Measurements from ENCODE around the gene NANS. TPM values are rescaled to one million over a fixed set of nuclear protein-coding genes. Genes with fewer than 3 reads are reported as not detected.
A peak's percentile ranks its signal among the peaks of the same experiment; 100 is the strongest.

Gene NANS
- total RNA-seq, 1 donor from 2014 or later = 61.9 TPM

- intact Hi-C loops (cut with DNase I) = no loop called here
- no peaks in the 10 kb centered on the region for H3K9me3 ChIP-seq
- no peak for TF ChIP-seq CTCF (IDR thresholded peaks at IDR 0.05)
- ATAC-seq (peak; percentile 84 to 88), DNase-seq (peak; percentile 75)
- no peaks in the 10 kb centered on the region for H3K27me3 ChIP-seq (ENCODE audit: low read depth)
- no peak overlapping the region for H3K4me3 ChIP-seq
- peaks cover 46% of the 10 kb centered on the region for H3K4me1 ChIP-seq
- H3K36me3 ChIP-seq = peaks cover 26% of the 10 kb centered on the region
- H3K27ac ChIP-seq = peak overlapping the region; percentile 5
Measured at GRCh38 chr9:98101868-98102273, 45.3 kb downstream of the NANS start.

GRCh38 chr9:98104445-98104881 is 47.9 kb downstream of the NANS start:
- intact Hi-C loops (cut with DNase I) = no loop called here
- peaks cover 60% of the 10 kb centered on the region for H3K4me1 ChIP-seq
- ATAC-seq = peak; percentile 18 to 23
- no peak for TF ChIP-seq CTCF (IDR thresholded peaks at IDR 0.05)
- H3K4me3 ChIP-seq = no peak overlapping the region
- H3K27ac ChIP-seq = peak overlapping the region; percentile 8
- H3K9me3 ChIP-seq = no peaks in the 10 kb centered on the region
- no peak for DNase-seq
- no peaks in the 10 kb centered on the region for H3K27me3 ChIP-seq (ENCODE audit: low read depth)
- H3K36me3 ChIP-seq = peaks cover 11% of the 10 kb centered on the region

GRCh38 chr9:98105006-98105405 is 48.5 kb downstream of the NANS start:
- H3K4me1 ChIP-seq = peaks cover 55% of the 10 kb centered on the region
- no peak for TF ChIP-seq CTCF (IDR thresholded peaks at IDR 0.05)
- intact Hi-C loops (cut with DNase I) = no loop called here
- H3K9me3 ChIP-seq = no peaks in the 10 kb centered on the region
- no peaks in the 10 kb centered on the region for H3K27me3 ChIP-seq (ENCODE audit: low read depth)
- no peak for DNase-seq
- no peak overlapping the region for H3K4me3 ChIP-seq
- peak overlapping the region; percentile 8 for H3K27ac ChIP-seq
- no peak for ATAC-seq
- H3K36me3 ChIP-seq = peaks cover 8% of the 10 kb centered on the region

- DNase-seq (no peak), ATAC-seq (peak; percentile 51 to 56)
- H3K27ac ChIP-seq = peak overlapping the region; percentile 63
- H3K36me3 ChIP-seq = peaks cover 8% of the 10 kb centered on the region
- no peaks in the 10 kb centered on the region for H3K27me3 ChIP-seq (ENCODE audit: low read depth)
- TF ChIP-seq CTCF (IDR thresholded peaks at IDR 0.05) = no peak
- intact Hi-C loops (cut with DNase I) = no loop called here
- no peaks in the 10 kb centered on the region for H3K9me3 ChIP-seq
- H3K4me1 ChIP-seq = peaks cover 28% of the 10 kb centered on the region
- no peak overlapping the region for H3K4me3 ChIP-seq
Measured at GRCh38 chr9:98107926-98108325, 51.4 kb downstream of the NANS start.

- intact Hi-C loops (cut with DNase I) = no loop called here
- ATAC-seq (peak; percentile 58 to 71), DNase-seq (no peak)
- Histone ChIP-seq H3K36me3 (peaks cover 8% of the 10 kb centered on the region), H3K27ac (peak overlapping the region; percentile 63), H3K4me3 (no peak overlapping the region), H3K9me3 (no peaks in the 10 kb centered on the region), H3K27me3 (ENCODE audit: low read depth) (no peaks in the 10 kb centered on the region), H3K4me1 (peaks cover 26% of the 10 kb centered on the region)
- no peak for TF ChIP-seq CTCF (IDR thresholded peaks at IDR 0.05)
Measured at GRCh38 chr9:98108531-98109031, 52.0 kb downstream of the NANS start.
